ENCODE data around the gene SPATA21. TPM values are rescaled to one million over a fixed set of nuclear protein-coding genes. Genes with fewer than 3 reads are reported as not detected.

Gene SPATA21
- total RNA-seq, 2 donors from 2014 or later: not detected

DNA sequence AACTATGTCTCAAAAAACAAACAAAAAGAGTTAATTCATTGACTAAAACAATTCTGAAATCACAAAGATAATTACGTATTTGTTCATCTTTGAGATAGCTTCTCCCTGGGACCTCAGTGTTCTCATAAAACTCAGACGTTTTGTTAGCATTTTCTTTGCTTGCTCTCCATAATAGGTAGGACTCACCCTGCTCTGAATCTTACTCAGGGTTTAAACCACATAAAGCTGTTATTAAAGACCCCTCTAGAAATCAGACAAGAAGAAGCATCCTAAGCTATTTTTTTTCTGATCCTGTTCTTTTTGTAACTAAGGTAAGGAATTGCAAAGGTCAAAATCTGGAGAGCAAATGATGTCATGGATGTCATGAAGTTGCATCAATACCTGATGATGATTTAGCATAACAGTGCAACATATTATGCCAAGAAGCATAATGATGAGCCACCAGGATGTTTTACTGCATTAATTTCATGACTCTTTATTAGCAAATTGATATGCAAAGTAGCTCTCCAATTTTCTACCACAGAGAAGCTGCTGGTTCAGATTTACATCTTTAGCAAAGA, 87.3 kb downstream of the SPATA21 start:
- peak overlapping the region; percentile 85 to 97 for H3K27ac ChIP-seq
- peak overlapping the region; percentile 99 for H3K4me3 ChIP-seq
- H3K27me3 ChIP-seq (replicated peaks; ENCODE audit: insufficient read depth): no peaks in the 10 kb centered on the region
- no peaks in the 10 kb centered on the region for H3K36me3 ChIP-seq
- no peaks in the 10 kb centered on the region for H3K9me3 ChIP-seq
- peaks cover 23 to 53% of the 10 kb centered on the region in 2 donors for H3K4me1 ChIP-seq (ENCODE audit: control insufficient read depth in 1 of 2, low read depth in 2 of 2)
- DNase-seq (ENCODE audit: low spot score): no peak
- TF ChIP-seq, protein P1, sequence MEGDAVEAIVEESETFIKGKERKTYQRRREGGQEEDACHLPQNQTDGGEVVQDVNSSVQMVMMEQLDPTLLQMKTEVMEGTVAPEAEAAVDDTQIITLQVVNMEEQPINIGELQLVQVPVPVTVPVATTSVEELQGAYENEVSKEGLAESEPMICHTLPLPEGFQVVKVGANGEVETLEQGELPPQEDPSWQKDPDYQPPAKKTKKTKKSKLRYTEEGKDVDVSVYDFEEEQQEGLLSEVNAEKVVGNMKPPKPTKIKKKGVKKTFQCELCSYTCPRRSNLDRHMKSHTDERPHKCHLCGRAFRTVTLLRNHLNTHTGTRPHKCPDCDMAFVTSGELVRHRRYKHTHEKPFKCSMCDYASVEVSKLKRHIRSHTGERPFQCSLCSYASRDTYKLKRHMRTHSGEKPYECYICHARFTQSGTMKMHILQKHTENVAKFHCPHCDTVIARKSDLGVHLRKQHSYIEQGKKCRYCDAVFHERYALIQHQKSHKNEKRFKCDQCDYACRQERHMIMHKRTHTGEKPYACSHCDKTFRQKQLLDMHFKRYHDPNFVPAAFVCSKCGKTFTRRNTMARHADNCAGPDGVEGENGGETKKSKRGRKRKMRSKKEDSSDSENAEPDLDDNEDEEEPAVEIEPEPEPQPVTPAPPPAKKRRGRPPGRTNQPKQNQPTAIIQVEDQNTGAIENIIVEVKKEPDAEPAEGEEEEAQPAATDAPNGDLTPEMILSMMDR (IDR thresholded peaks at IDR 0.05): no peak
- ATAC-seq (ENCODE audit: insufficient number of reproducible peaks, low FRiP score, low read depth): no peak

Other genes starting within 250 kb of the SPATA21 start
- gene ARHGEF19, start 224.8 kb downstream of the SPATA21 start, total RNA-seq: 1 to 10 TPM; 8.1 to 8.5 TPM
- 10 to 100 TPM in 1 of 2 donors, 1 to 10 TPM in 1; 9.3 to 14.6 TPM for gene CPLANE2, start 200.2 kb downstream of the SPATA21 start, total RNA-seq
- 10 to 100 TPM; 71.2 to 72.2 TPM for gene FBXO42, start 84.9 kb downstream of the SPATA21 start, total RNA-seq
- 10 to 100 TPM; 79.4 to 85.4 TPM for gene SZRD1, start 70.2 kb downstream of the SPATA21 start, total RNA-seq
- gene NECAP2, start 3.3 kb upstream of the SPATA21 start, total RNA-seq: 10 to 100 TPM; 38.9 to 55.1 TPM
- under 1 TPM; under 0.01 TPM for gene RNU1-1, start 76.9 kb upstream of the SPATA21 start, total RNA-seq
- gene NBPF1, start 176.1 kb upstream of the SPATA21 start, total RNA-seq: 10 to 100 TPM; 21.0 to 63.2 TPM
- under 1 TPM; under 0.01 TPM for gene RNU1-3, start 229.5 kb upstream of the SPATA21 start, total RNA-seq

All from thoracic aorta (tissue), 2 donors.